HG02981 (cell line): ENCODE data around the gene CDT1.

Source experiments
- ATAC-seq: cut with Tn5 transposase; IDR thresholded peaks from one replicate; pipeline ENCODE4 v1.9.1; 2021; ENCODE audit warnings: mild to moderate bottlenecking, moderate library complexity; ENCODE audit not compliant: unreplicated experiment

Gene CDT1

DNA sequence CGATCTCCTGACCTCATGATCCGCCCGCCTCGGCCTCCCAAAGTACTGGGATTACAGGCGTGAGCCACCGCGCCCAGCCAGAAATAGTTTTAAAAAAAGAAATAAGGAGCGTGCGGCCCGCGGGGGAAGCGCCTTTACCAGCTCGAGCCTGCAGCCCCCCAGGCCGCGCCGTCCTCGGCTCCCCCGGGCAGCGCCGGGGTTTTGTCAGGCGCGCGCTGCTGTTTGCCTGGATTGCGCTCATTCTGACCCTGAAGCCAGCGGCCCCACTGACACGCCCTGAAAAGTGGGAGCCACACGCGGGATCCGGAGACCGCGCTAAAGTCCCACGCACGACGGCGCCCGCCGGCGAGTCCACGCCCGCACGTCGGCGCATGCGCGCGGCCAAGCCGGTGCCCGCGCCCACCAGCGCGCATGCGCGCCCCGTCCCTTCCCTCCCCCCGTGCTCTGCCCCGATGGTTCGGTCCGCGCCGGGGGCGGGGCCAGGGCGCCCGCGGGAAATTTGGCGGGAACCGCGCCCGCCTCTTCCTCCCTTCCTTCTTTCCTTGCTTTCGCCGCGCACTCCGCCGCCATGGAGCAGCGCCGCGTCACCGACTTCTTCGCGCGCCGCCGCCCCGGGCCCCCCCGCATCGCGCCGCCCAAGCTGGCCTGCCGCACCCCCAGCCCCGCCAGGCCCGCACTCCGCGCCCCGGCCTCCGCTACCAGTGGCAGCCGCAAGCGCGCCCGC, at the start of gene CDT1:
TSS of gene CDT1 (plus strand) at position 526 of the 724 bp plus-strand sequence. CDS start at position 569, 43 bp downstream.
- peak; percentile 53 for ATAC-seq

DNA sequence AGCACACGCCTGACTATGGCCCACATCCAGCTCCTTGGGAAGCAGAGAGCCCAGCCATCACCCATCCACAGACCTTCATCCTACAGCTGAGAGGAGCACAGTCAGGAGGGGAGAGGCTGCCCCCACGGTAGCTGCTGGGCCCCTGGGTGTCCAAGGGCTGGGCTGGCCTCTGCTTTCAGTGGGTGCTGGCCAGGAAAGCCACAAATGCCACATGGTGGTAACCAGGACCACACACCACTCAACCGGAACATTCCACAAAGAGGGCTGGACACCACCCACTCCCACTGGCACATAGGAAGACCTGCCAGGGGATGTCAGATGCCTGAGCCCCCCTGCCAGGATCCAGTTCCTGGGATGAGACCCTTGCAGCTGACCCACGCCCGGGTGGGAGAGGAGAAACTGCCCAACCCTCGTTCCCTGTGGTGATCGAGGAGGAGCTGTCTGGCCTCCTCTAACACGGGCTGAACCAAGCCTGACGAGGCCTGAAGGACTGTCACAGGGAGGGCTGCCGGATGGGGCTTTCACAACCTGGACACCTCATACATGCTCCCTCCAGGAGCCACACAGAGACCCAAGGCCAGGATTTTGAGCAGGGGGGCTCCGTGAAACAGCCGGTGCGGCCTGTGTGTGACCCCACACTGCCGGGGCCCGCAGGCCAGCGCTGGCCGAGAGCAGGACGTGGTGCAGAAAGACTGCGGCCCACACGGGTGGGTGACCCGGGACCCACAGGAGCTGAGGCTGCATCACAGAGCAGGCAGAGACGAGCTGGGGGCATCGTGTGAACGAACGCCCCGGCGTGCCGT, 49.3 kb upstream of the CDT1 start:
- ATAC-seq, result no peak

- no peak for ATAC-seq
Observed at GRCh38 chr16:88754912-88755744, 48.5 kb upstream of the CDT1 start.

- no peak for ATAC-seq
Observed at GRCh38 chr16:88755745-88756443, 47.7 kb upstream of the CDT1 start.

DNA sequence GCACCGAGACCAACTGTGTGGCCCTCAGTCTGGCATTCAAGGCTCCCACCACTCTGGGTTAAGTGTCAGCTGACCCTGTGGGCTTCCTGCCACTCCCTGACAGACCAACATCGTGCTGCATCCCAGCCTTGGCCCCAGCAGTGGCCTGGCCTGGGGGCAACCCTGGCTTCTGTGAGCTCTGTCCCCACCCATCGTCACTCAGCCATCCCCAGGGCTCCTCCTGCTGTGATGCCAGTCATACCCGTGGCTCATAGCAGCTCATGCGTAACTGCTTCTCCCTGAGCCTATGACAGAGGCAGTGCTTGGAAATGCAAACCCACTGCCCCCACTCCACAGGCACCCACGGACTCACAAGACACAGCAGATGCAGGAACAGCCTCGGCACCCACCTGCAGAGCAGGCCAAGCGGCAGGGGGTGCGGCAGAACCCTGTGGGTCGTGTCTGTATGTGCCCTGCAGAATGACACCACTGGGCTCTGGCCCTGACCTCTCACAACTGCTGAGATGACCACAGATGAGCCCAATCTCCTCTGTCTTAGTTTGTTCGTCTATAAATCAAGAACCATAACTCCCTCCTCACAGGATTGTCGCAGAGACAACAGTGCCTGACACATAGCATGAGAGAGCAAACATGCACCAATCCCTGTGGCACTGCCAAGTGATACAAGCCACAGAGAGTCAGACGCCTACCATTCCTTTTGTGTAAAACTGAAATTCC, 45.2 kb upstream of the CDT1 start:
- ATAC-seq, result no peak

- ATAC-seq, result no peak
Observed at GRCh38 chr16:88758944-88759244, 44.7 kb upstream of the CDT1 start.

- no peak for ATAC-seq
Observed at GRCh38 chr16:88759245-88759975, 44.2 kb upstream of the CDT1 start.

DNA sequence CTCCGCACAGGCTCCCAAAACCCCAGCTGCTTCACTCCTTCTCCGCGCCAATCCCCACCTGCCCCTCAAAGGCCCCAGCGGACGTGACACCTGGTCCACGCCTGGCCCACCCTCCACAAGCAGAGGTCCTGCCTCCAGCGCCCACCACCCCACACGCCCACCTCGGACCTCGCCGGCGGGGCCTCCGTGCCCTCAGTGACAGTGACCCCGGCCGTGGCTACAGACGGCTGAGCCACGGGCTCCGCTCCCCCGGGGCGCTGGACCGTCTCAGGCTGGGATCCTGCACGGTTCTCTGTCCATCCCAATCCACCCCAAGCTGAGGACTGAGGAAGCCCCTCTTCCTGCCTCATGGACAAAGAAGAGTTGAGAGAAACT, 43.6 kb upstream of the CDT1 start:
- ATAC-seq, result no peak

DNA sequence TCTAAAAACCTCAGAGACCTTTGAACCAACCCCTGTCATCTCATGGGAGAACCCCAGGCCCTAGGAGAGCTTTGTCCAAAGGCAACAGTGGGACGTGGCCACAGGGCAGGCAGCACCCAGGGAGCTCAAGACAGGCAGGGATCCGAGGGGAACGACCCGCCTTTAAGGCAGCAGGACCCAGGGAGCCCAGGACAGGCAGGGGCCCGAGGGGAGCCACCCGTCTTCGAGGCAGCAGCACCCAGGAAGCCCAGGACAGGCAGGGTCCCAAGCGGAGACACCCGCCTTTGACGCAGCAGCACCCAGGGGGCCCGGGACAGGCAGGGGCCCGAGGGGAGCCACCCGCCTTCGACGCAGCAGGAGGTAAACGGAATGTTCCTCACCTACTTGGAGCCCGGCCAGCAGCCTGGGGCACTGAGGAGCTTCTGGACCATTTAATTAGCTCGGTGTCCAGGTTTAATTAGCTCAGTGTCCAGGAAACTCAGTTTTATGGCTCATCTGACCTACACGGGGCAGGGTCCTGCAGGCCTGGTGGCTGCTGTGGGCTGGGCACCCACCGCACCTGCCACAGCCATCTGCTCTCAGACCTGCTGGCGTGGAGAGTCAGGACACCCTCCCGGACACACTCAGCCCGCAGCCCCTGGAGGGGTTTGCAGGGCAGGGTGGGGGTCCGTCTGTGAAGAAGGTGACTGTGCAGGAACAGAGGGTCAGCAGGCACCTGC, 43.0 kb upstream of the CDT1 start:
- no peak for ATAC-seq

DNA sequence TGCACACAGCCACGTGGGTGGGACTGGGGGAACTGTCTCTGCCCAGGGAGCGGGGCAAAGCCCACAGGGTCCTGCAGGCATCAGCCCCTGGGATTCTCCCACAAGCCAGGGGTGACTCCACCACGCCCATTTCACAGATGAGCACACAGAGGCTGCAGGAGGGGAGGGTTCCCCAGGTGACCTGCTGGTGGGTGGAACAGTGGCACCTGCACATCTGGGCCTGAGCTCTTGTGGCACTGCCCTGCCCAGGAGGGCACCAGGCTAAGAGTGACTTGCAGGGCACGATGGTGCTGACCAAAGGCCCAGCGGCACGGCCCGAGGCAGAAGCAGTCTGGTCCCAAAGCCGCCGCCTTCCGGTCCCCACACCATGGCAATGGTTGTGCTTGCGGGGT, 42.5 kb upstream of the CDT1 start:
- no peak for ATAC-seq

DNA sequence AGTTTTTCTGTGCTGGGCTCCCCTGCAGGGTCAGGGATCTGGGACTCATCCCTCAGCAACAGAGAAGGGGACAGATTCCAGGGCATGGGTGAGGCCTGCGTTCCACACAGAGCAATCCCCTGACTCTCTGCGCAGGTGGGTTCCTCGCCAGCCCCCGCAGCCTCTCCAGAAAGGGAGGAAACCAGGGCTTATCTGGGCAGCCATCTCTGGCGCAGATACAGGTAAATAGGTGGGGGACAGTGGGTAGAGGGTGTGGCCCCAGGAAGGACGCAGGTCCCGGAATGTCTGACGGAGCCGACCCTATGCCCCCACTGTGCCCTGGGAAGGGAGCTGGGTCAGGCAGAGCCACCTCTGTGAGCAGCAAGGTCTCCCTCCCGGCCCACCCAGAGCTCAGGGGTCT, 41.8 kb upstream of the CDT1 start:
- ATAC-seq, result no peak

DNA sequence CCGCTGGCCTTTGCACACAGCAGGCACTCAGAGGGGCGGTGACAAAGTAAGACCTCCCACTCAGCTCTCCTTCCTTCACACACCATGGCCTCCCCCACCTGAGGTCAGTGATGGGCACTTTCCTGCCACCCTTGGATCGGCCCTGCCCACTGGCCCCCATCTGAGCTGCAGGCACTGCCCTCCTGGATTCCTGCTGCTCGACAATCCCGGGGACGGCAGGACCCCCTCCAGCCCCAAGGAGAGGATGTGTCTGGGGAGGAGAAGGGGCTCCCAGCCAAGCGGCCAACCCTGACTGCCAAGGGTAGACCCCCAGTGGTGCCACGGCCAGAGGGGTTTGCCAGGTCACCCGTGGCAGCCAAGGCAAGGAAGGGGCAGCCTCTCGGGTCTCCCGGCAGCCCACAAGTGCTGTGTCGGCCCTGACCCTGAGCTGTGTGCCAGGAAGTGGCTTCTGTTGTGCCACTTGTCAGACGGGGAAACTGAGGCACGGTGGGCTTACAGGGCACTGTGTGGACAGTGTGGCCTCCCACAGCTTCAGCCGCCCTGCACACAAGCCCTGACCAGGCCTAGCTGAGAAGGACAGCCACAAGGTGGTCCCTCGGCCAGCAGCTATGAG, 41.2 kb upstream of the CDT1 start:
- no peak for ATAC-seq

DNA sequence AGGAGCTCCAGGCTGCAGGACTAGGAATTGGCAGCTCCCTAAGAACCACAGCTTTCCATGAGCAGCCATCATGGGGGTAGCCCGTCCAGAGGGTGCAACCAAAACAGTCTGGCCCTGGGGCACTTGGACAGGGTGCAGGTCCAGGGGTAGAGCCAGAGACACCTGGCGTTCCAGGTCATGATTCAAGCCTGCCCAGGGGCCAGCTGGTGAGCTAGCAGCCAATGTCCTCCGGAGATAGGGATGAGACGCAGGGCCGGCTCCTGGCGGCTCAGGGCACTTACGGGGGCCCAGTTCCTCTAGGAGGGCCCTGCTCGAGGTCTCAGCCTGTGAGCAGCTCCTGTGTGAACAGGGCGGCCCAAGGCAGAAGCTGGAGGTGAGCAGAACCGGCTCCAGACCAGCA, 40.6 kb upstream of the CDT1 start:
- no peak for ATAC-seq

DNA sequence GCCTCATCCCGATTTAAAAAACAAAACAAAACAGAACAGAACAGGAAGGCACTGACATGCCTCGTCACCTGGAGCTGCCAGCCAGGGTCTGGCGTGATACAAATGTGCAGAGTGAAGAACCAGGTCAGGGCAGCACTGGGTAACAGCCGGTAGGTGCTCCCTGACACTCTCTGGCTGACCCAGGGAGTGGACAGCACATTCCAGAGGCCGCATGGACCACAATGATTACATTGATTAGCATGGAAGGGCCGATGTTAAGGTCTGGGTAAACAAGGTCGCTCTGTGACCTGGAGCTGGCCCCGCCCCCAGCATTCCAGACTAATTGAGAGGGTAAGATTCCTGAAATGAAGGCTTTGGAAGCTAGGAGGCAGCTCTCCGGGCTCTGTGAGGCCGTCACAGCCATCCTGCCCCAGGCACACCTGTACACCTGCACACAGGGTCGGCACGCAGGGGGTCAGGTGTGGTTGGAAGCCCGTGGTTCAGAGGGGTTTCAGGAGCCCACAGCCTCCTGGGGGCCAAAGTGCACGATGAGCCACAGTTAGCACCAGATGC, 40.0 kb upstream of the CDT1 start:
- ATAC-seq, result no peak

DNA sequence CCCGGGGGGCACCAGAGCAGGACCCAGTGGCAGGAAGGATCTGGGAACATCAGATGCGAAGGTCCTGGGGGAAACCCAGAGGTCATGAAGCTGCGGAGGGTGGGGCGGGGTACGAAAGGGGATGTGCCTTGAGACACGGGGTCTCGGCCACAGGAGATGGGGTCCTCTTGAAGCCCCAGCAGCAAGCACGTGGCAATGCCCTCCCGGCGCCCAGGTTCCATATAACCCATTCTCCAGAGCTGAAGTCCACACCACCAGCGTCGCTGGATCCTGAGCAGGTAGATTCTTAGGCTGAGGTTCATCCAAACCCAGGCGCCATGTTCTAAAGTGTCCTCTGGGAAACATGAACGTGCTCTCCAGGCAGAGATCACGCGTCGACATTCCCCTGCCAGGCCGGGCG, 39.5 kb upstream of the CDT1 start:
- no peak for ATAC-seq

DNA sequence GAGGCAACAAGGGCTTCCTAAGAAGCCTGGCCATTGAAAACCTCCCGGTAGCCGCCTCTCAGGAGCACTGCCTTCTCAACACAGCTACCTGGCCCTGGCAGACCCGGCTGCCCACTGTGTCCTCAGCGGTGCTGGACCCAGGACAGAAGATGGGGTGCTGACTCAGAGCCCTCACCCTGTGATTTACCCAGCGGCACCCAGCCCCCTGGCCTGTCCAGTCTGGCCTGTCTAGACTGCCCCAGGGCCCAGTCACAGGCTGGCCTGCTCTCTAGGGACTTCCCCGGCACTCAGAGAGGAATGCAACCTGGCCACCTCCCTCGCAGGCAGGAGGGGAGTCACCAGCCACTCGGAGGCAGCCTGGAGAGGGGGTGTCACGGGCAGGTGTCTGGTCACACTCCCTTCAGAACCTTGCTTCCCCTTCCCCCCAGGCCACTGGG, 38.7 kb upstream of the CDT1 start:
- no peak for ATAC-seq

DNA sequence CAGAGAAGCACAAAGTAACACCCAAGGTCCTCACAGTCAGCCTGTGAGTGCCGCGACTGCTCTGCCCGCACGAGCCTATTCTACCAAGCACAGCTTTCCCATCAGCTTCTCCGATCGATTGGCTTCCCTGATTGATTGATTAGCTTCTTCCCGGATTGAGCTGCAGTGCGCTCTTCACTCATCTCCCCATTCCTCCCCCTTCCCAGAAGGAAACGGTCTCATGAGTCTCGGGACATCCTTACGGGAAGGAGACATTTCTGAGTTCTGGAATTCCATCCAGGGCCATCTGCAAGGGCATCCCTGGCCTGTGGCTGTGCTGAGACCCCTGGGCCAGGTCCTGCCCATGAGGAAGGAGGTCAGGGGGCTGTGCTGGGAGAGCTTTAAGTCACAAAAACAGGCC, 36.6 kb upstream of the CDT1 start:
- ATAC-seq, result no peak

DNA sequence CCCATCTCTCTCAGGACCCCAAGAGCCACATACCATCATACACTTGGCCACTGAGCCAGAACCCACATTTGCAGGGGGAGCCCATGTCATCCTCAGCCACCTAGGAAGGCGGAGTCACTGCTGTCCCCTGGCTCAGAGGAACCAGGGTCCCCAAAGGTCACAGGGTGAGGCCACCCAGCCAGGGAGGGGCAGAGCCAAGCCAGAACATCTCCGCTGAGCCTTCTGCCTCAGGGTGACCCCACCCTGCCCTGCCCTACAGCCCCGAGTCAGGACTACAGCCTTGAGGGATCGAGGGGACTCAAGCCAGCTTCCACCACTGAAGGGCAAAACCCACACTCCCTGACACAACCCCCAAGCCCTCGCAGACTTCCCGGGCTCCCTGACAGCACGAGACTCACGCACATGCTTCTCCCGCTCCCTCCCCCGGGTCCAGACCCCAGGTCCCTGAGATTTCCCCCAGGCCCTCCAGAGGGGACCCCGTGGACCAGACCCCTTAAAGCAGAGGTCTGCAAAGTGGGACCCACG, 36.0 kb upstream of the CDT1 start:
- ATAC-seq, result no peak
